SK-N-SH treated with all-trans-retinoic acid at 6 μM for 48 hours (cell line): ENCODE results near the gene KSR2.

ENCODE experiments used
- CREB5 ChIP-seq: fragments of 250-450 bp; sonication (Bioruptor Pico); IDR thresholded peaks from 2 replicates; pipeline ENCODE4 v1.5.1; 2020; ENCODE audit warnings: low read depth, mild to moderate bottlenecking, moderate library complexity
- SNAI2 ChIP-seq: fragments of 250-450 bp; sonication (Bioruptor Pico); IDR thresholded peaks from 2 replicates; pipeline ENCODE4 v1.5.0; 2020; ENCODE audit warnings: mild to moderate bottlenecking, moderate library complexity
- TOX ChIP-seq: fragments of 250-450 bp; sonication (Bioruptor Pico); IDR thresholded peaks from 2 replicates; pipeline ENCODE4 v1.8.0; 2021; ENCODE audit warnings: mild to moderate bottlenecking, moderate library complexity, borderline replicate concordance
- ZC3H10 ChIP-seq: fragments of 250-450 bp; sonication (Bioruptor Pico); IDR thresholded peaks from 2 replicates; pipeline ENCODE4 v1.5.1; 2021; ENCODE audit warnings: mild to moderate bottlenecking, moderate library complexity
- ZFP30 ChIP-seq: fragments of 450-650 bp; formaldehyde crosslinking; IDR thresholded peaks from 2 replicates; pipeline ENCODE4 v1.5.0; 2022; ENCODE audit warnings: mild to moderate bottlenecking, moderate library complexity
- ZNF565 ChIP-seq: fragments of 450-650 bp; formaldehyde crosslinking; conservative IDR thresholded peaks from 2 replicates; pipeline ENCODE4 v1.5.0; 2020; ENCODE audit warnings: low read depth, mild to moderate bottlenecking, moderate library complexity
- ZNF70 ChIP-seq: fragments of 450-650 bp; formaldehyde crosslinking; IDR thresholded peaks from 2 replicates; pipeline ENCODE4 v1.5.0; 2020; ENCODE audit warnings: mild to moderate bottlenecking, moderate library complexity
- ZNF8 ChIP-seq: fragments of 450-650 bp; formaldehyde crosslinking; IDR thresholded peaks from 2 replicates; pipeline ENCODE4 v1.5.0; 2020; ENCODE audit warnings: mild to moderate bottlenecking, moderate library complexity

GRCh38 chr12:117469883-117470483 lies 498.8 kb downstream of the KSR2 start:
- TF ChIP-seq ZNF70 (CRISPR knock-in tag): no peak
- TF ChIP-seq ZC3H10 (CRISPR knock-in tag): no peak
- no peak for TF ChIP-seq SNAI2
- no peak for TF ChIP-seq ZFP30 (CRISPR knock-in tag)
- TF ChIP-seq TOX (CRISPR knock-in tag): no peak
- no peak for TF ChIP-seq CREB5 (CRISPR knock-in tag)
- TF ChIP-seq ZNF8 (CRISPR knock-in tag): no peak
- TF ChIP-seq ZNF565 (CRISPR knock-in tag): no peak
